K562 (cell line): Measurements from ENCODE around the gene DNM1. TPM values are rescaled to one million over a fixed set of nuclear protein-coding genes. Genes with fewer than 3 reads are reported as not detected.

Experiments used
- CHD2 ChIP-seq: IDR thresholded peaks from 2 replicates; pipeline ENCODE4 v1.6.1; 2011; ENCODE audit warnings: low read depth, low read length
- EP400 ChIP-seq: fragments of 450-650 bp; IDR thresholded peaks from 2 replicates; pipeline ENCODE4 v1.6.1; 2017; ENCODE audit warnings: antibody characterized with exemption, mild to moderate bottlenecking, moderate library complexity
- FOXA3 ChIP-seq, 2 experiments: fragments of 450-650 bp in 1 of 2; sonication (generic) in 1 of 2; formaldehyde crosslinking; IDR thresholded peaks in 1 of 2; conservative IDR thresholded peaks in 1 of 2; 2 replicates each; pipeline versions ENCODE4 v1.4.0 to v1.8.0; 2020 to 2022; ENCODE audit warnings: mild to moderate bottlenecking in 2 of 2, missing genetic modification reagents in 1 of 2
- MAFK ChIP-seq: IDR thresholded peaks from 2 replicates; pipeline ENCODE4 v1.6.1; 2011; ENCODE audit warnings: low read length, improper control_type of control experiment
- NEUROD1 ChIP-seq: fragments of 150-350 bp; IDR thresholded peaks from 2 replicates; pipeline ENCODE4 v1.6.1; 2014; ENCODE audit warnings: borderline replicate concordance, low read length, low read depth; ENCODE audit not compliant: partially characterized antibody
- NR2F6 ChIP-seq: fragments of 450-650 bp; formaldehyde crosslinking; IDR thresholded peaks from 2 replicates; pipeline ENCODE4 v1.4.0; 2020; ENCODE audit warnings: mild to moderate bottlenecking
- PATZ1 ChIP-seq: fragments of 250-450 bp; sonication (Bioruptor Pico); IDR thresholded peaks from 2 replicates; pipeline ENCODE4 v1.5.0; 2020; ENCODE audit warnings: mild to moderate bottlenecking, borderline replicate concordance
- POLR2A ChIP-seq: fragments of 450-650 bp; conservative IDR thresholded peaks from 2 replicates; pipeline ENCODE4 v1.6.1; 2016
- RAD21 ChIP-seq, 2 experiments: fragments of 250-450 bp in 1 of 2; fragments of 450-650 bp in 1 of 2; sonication (Bioruptor Pico) in 1 of 2; formaldehyde crosslinking in 1 of 2; IDR thresholded peaks in 1 of 2; conservative IDR thresholded peaks in 1 of 2; 2 replicates each; pipeline versions ENCODE4 v1.4.0 to v1.8.0; 2020 to 2022; ENCODE audit warnings: mild to moderate bottlenecking in 2 of 2, moderate library complexity in 1 of 2
- RBM34 ChIP-seq: fragments of 200-400 bp; formaldehyde crosslinking; IDR thresholded peaks from 2 replicates; pipeline ENCODE4 v1.6.1; 2018; ENCODE audit warnings: low read length, borderline replicate concordance; ENCODE audit not compliant: insufficient read depth
- RFX5 ChIP-seq: IDR thresholded peaks from 2 replicates; pipeline ENCODE4 v1.6.1; 2011; ENCODE audit warnings: low read depth, mild to moderate bottlenecking, improper control_type of control experiment, low read length
- UBTF ChIP-seq, 2 experiments: IDR thresholded peaks; 2 replicates each; pipeline ENCODE4 v1.6.1; 2012; ENCODE audit warnings: improper control_type of control experiment in 2 of 2, low read depth in 2 of 2, low read length in 2 of 2, borderline replicate concordance in 1 of 2
- ZNF174 ChIP-seq: fragments of 250-450 bp; sonication (Bioruptor Pico); IDR thresholded peaks from 2 replicates; pipeline ENCODE4 v1.4.0; 2020; ENCODE audit warnings: mild to moderate bottlenecking
- ZNF253 ChIP-seq: fragments of 250-450 bp; sonication (Bioruptor Pico); conservative IDR thresholded peaks from 2 replicates; pipeline ENCODE4 v1.6.1; 2021; ENCODE audit warnings: mild to moderate bottlenecking
- polyA plus RNA-seq, 8 experiments: library from polyadenylated mRNA; depleted of rRNA in 4 of 8; stranded (reverse) in 5 of 8; unstranded in 3 of 8; fragments of >200 nt; fragmentation: Nextera tagmentation in 2 of 8; fragmentation: Illumina TruSeq in 1 of 8; extraction: Ambion mirVana in 2 of 8; extraction: Trizol in 1 of 8; gene quantifications; 2 replicates each; pipeline versions ENCODE4 v1.2.1 to v1.2.3, GENCODE V29; 2011 to 2014; ENCODE audit warnings: inconsistent platforms in 1 of 8, missing spikeins in 1 of 8
- total RNA-seq, 7 experiments: library from RNA; depleted of rRNA in 6 of 7; stranded (reverse); fragments of >200 nt in 6 of 7; fragmentation: Illumina TruSeq in 2 of 7; extraction: Trizol in 2 of 7; gene quantifications; 2 replicates each; pipeline versions ENCODE4 v1.2.1 to v1.2.3, GENCODE V29; 2011 to 2021; ENCODE audit warnings: low replicate concordance in 1 of 7
- TF ChIP-seq, protein P1 (sequence below), 2 experiments: fragments of 150-350 bp in 1 of 2; IDR thresholded peaks; 2 replicates each; pipeline ENCODE4 v1.6.1; 2012 to 2016; ENCODE audit warnings: low read depth in 2 of 2, low read length in 2 of 2, mild to moderate bottlenecking in 1 of 2, moderate library complexity in 1 of 2
- TF ChIP-seq, protein P2 (sequence below): fragments of 450-650 bp; formaldehyde crosslinking; IDR thresholded peaks from 2 replicates; pipeline ENCODE4 v1.4.0; 2020; ENCODE audit warnings: mild to moderate bottlenecking, moderate library complexity

DNM1 gene
- total and polyA plus RNA-seq, 9 of the 15 experiments (the other 6 are each of a cell fraction or from before 2014, with no cell fraction given): 0.39 to 23.1 (median 9.1) TPM

- no peak for TF ChIP-seq PATZ1 (CRISPR knock-in tag)
- TF ChIP-seq POLR2A: peak; percentile 63
- TF ChIP-seq UBTF (IDR thresholded peaks at IDR 0.05; ENCODE audit: borderline replicate concordance in 1 of 2, low read depth in 2 of 2, low read length in 2 of 2): 0 out of 4 replicates have a peak, but pooled peaks of 1 of the 2 experiments have one; percentile 12
- TF ChIP-seq CHD2: 0 out of 2 replicates have a peak, but pooled peaks have one; percentile 26
- no peak for TF ChIP-seq NR2F6 (CRISPR knock-in tag)
- TF ChIP-seq ZNF253: no peak
- no peak for TF ChIP-seq ZNF174 (CRISPR knock-in tag)
- TF ChIP-seq MAFK: 0 out of 2 replicates have a peak, but pooled peaks have one; percentile 1
- TF ChIP-seq RAD21 (CRISPR knock-in tag; conservative IDR thresholded peaks at IDR 0.05 in 1 of 2, IDR thresholded peaks at IDR 0.05 in 1 of 2): peak; percentile 55 to 73
- no peak for TF ChIP-seq RBM34
- 0 out of 2 replicates have a peak, but pooled peaks have one; percentile 22 for TF ChIP-seq RFX5
- TF ChIP-seq, protein P1, sequence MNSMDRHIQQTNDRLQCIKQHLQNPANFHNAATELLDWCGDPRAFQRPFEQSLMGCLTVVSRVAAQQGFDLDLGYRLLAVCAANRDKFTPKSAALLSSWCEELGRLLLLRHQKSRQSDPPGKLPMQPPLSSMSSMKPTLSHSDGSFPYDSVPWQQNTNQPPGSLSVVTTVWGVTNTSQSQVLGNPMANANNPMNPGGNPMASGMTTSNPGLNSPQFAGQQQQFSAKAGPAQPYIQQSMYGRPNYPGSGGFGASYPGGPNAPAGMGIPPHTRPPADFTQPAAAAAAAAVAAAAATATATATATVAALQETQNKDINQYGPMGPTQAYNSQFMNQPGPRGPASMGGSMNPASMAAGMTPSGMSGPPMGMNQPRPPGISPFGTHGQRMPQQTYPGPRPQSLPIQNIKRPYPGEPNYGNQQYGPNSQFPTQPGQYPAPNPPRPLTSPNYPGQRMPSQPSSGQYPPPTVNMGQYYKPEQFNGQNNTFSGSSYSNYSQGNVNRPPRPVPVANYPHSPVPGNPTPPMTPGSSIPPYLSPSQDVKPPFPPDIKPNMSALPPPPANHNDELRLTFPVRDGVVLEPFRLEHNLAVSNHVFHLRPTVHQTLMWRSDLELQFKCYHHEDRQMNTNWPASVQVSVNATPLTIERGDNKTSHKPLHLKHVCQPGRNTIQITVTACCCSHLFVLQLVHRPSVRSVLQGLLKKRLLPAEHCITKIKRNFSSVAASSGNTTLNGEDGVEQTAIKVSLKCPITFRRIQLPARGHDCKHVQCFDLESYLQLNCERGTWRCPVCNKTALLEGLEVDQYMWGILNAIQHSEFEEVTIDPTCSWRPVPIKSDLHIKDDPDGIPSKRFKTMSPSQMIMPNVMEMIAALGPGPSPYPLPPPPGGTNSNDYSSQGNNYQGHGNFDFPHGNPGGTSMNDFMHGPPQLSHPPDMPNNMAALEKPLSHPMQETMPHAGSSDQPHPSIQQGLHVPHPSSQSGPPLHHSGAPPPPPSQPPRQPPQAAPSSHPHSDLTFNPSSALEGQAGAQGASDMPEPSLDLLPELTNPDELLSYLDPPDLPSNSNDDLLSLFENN (IDR thresholded peaks at IDR 0.05; ENCODE audit: low read depth in 2 of 2, low read length in 2 of 2): 0 out of 4 replicates have a peak, but pooled peaks of 1 of the 2 experiments have one; percentile 53
- TF ChIP-seq EP400: no peak
- peak; percentile 31 for TF ChIP-seq NEUROD1
- TF ChIP-seq FOXA3 (CRISPR knock-in tag; conservative IDR thresholded peaks at IDR 0.05 in 1 of 2, IDR thresholded peaks at IDR 0.05 in 1 of 2): peak in 1 of 2 experiments; percentile 11; a peak in 1 of 4 replicates
- TF ChIP-seq, protein P2, sequence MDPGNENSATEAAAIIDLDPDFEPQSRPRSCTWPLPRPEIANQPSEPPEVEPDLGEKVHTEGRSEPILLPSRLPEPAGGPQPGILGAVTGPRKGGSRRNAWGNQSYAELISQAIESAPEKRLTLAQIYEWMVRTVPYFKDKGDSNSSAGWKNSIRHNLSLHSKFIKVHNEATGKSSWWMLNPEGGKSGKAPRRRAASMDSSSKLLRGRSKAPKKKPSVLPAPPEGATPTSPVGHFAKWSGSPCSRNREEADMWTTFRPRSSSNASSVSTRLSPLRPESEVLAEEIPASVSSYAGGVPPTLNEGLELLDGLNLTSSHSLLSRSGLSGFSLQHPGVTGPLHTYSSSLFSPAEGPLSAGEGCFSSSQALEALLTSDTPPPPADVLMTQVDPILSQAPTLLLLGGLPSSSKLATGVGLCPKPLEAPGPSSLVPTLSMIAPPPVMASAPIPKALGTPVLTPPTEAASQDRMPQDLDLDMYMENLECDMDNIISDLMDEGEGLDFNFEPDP (CRISPR knock-in tag): 0 out of 2 replicates have a peak, but pooled peaks have one; percentile 5
Measured at GRCh38 chr9:128254855-128255759, 51.9 kb downstream of the DNM1 start (continued).
